NOMO-1 treated with DMSO at 0.1 percent for 48 hours (cell line): ENCODE data around the gene MTERF4.

Experiments used
- DNase-seq: peaks from one replicate; lab custom pipeline; 2025; ENCODE audit not compliant: unreplicated experiment; lab: John Stamatoyannopoulos, UW

MTERF4 gene

DNA sequence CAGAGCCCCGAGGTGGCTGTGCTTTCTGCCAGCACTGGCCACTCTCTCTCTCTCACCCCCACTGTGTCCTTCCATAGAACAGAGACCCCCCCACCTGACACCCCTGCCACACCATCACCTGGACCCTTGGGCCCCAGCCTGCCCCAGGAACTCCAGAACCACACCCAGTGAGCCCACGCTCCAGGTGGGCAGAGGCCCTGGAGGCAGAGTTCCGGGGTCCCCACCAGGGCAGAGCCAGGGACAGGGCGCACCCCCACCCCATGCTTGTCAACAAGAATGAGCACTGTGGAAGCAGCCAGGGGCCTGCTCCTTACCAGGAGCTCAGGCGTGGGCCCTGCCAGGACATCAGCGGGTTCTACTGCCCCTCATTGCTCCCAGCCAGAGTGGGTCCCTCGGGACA, 32.6 kb upstream of the MTERF4 start:
- no peak for DNase-seq

DNA sequence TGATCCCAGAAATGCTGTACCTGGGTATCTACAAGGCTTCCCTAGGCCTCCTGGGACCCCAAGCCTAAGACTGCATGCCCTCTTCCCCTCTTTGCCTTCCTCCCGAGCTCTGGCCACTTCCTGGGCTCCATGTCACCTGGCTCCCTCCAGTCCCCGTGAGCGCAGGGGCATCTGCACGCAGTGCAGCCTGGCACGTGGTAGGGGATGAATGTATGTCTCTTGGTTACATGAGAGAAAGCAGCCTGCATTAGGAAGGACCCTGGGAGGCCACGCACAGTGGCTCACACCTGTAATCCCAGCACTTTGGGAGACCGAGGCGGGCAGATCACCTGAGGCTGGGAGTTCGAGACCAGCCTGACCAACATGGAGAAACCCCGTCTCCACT, 31.3 kb upstream of the MTERF4 start:
- no peak for DNase-seq

- no peak for DNase-seq
Measured at GRCh38 chr2:241132538-241133435, 30.7 kb upstream of the MTERF4 start.

DNA sequence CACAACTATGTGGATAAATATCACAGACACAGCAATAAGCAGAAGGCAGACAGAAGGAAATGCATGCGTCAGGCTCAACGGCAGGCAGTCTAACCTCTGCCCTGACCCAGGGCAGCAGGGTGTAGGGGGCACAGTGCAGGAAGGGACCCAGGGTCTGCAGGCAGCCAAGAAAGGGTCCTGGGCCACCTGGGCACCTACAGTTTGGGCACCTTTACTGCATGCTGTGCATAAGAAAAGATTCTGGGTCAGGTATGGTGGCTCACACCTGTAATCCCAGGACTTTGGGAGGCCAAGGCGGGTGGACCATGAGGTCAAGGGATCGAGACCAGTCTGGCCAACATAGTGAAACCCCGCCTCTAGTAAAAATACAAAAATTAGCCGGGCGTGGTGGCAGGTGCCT, 29.4 kb upstream of the MTERF4 start:
- DNase-seq = no peak

GRCh38 chr2:241130316-241130715, 28.2 kb upstream of the MTERF4 start:
- DNase-seq = no peak

DNA sequence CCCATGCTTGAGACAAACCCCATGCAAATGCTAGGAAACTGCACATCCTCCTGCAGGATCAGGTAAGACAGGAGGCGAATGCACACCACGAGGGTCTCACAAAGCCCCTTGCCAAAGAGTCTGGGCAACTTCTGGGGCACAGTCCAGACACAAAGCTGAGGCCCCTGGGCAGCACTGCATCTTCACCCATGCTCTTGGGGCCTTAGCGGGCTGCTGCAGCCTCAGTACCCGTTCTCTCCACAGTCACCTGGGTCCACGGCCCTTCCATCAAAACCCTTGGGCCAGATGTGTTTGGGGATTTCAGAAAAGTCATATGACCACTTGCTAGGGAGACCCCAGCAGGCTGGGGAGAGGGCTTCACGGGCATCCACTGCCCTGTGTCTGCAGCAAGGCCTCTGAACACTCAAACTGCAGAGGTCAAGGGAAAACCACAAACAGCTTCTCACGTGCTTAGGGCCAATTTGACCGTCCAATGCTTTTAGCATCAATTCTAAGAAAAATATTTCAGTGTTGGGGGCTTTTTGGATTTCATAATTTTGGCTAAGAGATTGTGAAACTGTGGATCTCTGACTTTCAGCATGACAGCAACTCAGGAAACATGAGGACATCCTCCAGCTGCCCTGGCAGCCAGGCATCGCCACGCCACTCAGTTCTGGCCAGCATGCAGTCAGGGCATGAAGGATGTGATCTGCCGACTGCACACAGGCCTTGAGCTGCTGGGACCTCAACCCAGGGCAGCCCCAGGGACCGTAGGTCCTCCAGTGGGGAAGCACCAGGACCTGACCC, 27.2 kb upstream of the MTERF4 start:
- DNase-seq = no peak

DNA sequence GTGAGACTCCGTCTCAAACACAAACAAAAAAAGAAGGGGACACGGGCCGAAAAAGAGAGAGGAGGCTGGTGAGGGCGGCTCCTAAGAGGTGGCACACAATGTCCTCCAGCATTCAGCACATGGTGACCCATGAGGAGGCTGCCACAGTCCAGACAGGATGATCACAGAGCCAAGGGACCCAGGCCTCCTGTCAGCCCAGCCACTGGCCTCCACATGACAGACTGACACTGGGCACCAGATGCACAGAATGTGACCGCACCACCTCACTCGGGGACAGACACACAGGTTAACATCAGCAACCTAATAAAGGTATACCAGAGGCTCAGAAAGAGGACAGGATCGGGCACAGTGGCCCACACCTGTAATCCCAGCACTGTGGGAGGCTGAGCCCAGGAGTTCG, 26.2 kb upstream of the MTERF4 start:
- no peak for DNase-seq

DNA sequence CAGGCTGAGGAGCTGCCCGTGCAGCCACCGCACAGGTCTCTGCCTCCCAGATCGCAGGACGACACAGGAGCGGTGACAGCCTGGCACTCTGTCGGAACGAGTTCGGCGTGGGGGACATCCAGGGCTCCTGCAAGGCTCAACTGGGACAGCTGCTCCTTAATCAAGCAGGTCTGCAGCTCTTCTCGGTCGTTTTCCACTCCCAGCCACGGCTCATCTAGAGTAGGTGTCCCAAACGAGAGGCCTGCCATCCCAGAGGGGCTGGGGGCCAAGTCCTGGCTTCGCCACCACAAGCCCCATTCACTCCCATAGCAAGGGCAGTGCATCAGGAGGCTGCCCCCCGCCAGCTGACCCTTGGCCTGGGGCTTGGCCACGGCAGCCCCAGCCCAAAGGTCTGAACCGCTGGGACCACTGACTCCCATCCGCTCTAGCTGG, 24.7 kb upstream of the MTERF4 start:
- DNase-seq = no peak

GRCh38 chr2:241126201-241126611, 24.1 kb upstream of the MTERF4 start:
- DNase-seq = no peak

DNA sequence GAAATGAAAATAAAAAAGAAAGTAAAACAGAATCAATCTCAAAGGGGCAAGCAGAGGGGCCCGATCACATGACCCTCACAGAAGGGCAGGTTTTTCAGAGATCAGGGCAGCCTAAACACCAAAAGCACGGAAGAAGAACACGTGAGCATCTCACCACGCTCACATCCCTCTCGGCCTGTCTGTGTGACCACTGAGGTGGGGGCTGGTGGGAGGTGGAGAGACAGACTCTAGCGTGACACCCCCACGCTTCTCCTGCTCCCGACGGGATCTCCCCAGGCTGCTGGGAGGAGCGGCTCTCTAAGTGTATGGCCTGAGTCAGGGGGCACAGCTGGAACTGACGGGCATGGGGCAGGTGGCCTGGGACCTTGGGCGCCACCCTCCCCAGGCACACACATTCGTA, 23.5 kb upstream of the MTERF4 start:
- DNase-seq = no peak

DNA sequence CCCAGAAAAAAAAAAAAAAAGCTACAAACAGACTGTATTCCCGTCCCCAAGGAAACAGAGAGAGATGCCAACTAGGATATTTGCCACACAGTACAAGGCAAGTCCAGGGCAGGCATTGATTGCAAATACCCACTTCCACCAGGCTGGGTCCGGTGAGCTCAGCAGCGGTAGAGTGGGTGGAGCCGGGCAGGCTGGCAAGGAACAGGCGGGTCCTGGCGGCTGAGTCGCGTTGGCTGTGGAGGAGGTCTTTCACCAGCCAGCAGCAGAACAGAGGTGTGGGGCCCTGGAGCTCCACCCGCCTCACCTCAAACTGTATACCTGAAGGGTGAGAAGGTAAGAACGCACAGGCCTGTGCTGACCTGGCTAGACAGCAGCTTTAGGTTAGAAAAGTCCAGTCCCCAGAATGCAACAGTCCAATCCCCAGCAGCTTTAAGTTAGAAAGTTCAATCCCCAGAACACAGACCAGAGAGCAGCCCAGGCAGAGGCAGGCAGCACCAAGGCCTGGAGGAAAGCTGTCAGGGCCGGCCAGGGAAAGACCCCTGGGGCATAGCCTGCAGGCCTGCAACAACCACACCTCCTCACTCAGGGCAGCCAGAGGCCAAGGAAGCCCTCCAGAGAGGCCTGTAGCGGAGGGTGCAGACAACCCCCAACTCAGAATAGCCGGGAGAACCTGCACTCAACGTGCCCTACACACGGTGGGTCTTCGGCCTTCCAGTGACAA, 21.9 kb upstream of the MTERF4 start:
- no peak for DNase-seq

DNA sequence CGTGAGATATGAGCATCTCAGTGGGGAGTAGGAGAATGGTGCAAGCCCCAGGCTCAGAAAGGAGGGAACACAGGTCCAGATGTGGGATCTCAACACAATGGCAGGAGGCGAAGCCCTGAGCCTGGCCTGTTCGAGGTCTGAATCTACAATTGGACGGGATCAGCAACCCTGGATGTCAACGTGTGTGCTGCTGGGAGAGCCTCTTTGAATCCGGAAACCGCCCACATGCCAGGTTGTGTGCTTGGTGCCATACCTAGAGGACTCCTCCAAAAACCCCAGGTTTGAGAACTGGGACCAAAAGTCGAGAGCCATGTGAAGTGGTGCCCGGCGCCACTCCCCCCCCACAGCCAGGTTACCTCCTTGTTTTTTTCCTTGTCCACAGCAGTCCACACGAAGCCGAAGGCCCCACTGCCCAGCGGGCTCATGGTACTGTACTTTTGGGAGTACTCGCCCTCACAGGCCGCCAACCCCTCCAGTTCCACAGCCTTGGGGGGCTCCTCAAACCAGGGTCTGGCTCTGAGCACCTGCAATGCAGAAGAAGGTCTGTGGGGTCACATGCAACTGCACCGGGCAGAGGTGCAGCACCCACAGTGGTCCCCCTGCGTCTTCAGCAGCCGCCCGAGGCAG, 20.4 kb upstream of the MTERF4 start:
- no peak for DNase-seq

GRCh38 chr2:241121008-241121407, 18.9 kb upstream of the MTERF4 start:
- DNase-seq = no peak

- DNase-seq = no peak
Measured at GRCh38 chr2:241120440-241120839, 18.4 kb upstream of the MTERF4 start.

- DNase-seq = no peak
Measured at GRCh38 chr2:241118737-241119505, 16.8 kb upstream of the MTERF4 start.

DNA sequence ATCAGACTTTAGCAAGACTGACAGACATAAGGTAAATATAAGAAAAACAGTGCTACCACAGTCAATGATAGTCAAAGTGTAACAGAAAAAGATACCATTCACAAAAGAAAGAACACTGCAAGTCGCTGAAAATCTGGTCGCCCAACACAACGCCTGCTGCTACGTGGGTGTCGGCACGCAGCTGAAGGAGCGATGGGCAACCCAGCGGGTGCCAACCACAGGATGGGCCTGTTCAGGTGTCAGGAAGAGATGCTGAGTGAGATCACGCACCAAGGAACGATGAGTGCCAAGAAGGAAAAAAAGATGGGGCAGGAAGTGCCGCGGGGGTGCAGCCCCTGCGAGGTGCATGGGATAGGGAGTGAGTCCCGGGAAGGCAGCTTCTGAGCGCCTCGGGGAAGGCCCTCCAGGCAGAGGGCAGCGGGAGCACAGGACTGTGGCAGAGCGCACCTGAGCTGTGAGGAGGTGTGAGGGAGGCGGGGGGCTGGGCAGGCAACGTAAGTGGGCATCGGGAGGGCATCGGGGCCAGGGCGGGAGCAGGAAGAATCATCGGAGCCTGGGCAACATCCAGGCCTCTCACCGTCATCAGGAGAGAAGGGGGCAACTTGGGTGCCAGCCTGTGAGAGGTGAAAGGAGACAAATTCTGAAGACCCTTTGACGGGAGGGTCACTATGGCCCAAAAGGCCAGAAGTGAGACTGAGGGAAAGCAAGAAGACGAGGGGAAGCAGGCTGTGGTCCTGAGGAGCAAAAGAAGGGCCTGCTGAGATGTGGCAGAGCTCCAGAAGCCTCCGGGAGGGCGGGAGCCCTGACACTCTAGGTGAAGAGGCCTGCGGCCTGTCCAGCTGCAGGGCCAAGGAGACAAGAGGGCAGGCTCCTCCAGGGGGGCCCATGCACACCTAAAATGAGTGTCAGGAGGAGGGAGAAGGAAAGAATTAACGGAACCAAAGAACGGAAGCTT, 14.8 kb upstream of the MTERF4 start:
- no peak for DNase-seq

DNA sequence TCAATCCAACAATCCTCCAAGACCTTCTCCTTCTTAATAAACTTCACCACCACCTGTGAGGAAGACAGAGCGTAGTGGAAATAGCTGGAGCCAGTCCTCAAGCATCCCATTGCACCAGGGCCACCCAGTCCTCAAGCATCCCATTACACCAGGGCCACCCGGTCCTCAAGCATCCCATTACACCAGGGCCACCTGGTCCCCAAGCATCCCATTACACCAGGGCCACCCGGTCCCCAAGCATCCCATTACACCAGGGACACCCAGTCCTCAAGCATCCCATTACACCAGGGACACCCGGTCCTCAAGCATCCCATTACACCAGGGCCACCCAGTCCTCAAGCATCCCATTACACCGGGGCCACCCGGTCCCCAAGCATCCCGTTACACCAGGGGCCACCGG, 13.3 kb upstream of the MTERF4 start:
- no peak for DNase-seq

DNA sequence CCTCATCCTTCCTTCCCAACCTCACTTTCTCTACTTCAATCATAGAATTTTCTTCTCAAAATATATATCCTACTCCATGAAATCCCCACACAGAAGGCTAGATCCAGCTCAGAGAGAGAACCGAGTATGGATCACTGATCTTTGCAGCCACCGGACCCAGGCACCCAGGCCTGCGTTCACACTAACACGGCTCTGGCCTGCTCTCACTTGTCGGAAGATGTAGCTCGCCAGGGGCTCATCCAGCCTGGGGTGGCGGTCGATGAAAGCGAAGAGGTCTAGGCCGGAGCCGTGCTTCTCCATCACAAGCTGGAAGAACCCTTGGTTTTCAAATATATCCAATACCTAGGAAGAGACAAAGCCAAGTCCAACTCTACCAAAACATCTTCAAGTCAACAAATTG, 12.7 kb upstream of the MTERF4 start:
- DNase-seq = no peak

DNA sequence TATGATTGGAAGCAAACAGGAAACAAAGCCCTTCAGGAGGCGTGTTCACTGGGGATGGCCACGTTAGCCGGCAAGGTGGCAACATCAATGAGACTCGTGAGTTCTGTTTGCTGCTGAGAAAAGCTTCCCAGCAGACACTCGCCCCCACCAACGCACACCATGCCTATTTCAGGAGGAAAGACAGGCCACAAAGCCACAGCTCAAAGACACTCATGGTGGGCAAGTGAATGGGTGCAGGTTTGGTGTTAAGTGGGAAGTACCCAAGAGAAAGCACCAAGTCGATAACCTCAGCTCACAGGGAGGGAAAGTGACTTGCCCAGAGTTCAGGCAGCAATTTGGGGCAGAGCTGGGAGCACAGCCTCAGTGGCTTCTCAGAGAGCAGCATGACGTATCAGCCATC, 10.5 kb upstream of the MTERF4 start:
- DNase-seq = no peak
